OCI-LY1 (cell line): ENCODE data around the gene BMPR1B.

Experiments
- H2AFZ ChIP-seq: fragments of 200-600 bp; sonication (generic), shearing (Covaris generic); 2 replicates; pipeline ENCODE4 v1.6.0; 2014; ENCODE audit warnings: antibody characterized with exemption, mild to moderate bottlenecking, low read length
- H3F3A ChIP-seq: fragments of 200-600 bp; sonication (generic), shearing (Covaris generic); 2 replicates; pipeline ENCODE4 v1.6.0; 2014; ENCODE audit warnings: mild to moderate bottlenecking, antibody characterized with exemption, low read length, moderate library complexity; ENCODE audit not compliant: insufficient read depth
- H3K27ac ChIP-seq: fragments of 200-600 bp; sonication (generic); 2 replicates; pipeline ENCODE4 v1.5.1; 2014; ENCODE audit warnings: low read length, mixed run types, mild to moderate bottlenecking, low read depth; ENCODE audit not compliant: poor library complexity, severe bottlenecking
- H3K27me3 ChIP-seq: fragments of 200-600 bp; sonication (generic); 2 replicates; pipeline ENCODE4 v1.6.0; 2014; ENCODE audit warnings: antibody characterized with exemption, mild to moderate bottlenecking, low read length, moderate library complexity; ENCODE audit not compliant: insufficient read depth
- H3K36me3 ChIP-seq: fragments of 200-600 bp; sonication (generic); 2 replicates; pipeline ENCODE4 v1.6.1; 2014; ENCODE audit warnings: mild to moderate bottlenecking, antibody characterized with exemption, low read length, moderate library complexity, mixed read lengths; ENCODE audit not compliant: insufficient read depth
- H3K4me1 ChIP-seq: fragments of 200-600 bp; sonication (generic); 2 replicates; pipeline ENCODE4 v1.5.1; 2014; ENCODE audit warnings: mild to moderate bottlenecking, low read length, moderate library complexity; ENCODE audit not compliant: insufficient read depth, severe bottlenecking
- H3K4me2 ChIP-seq: fragments of 200-600 bp; sonication (generic), shearing (Covaris generic); 2 replicates; pipeline ENCODE4 v1.6.1; 2014; ENCODE audit warnings: low read length
- H3K4me3 ChIP-seq: fragments of 200-600 bp; sonication (generic); 2 replicates; pipeline ENCODE4 v1.5.1; 2014; ENCODE audit warnings: low read length, low read depth, mild to moderate bottlenecking, mixed read lengths; ENCODE audit not compliant: poor library complexity, severe bottlenecking
- H3K79me2 ChIP-seq: fragments of 200-600 bp; shearing (Covaris generic); 2 replicates; pipeline ENCODE4 v1.6.1; 2016; ENCODE audit warnings: mixed run types, low read length, mixed read lengths; ENCODE audit not compliant: insufficient read depth
- H3K9ac ChIP-seq: fragments of 200-600 bp; sonication (generic), shearing (Covaris generic); 2 replicates; pipeline ENCODE4 v1.6.1; 2014; ENCODE audit warnings: mild to moderate bottlenecking, low read length, mixed read lengths
- H3K9me2 ChIP-seq: fragments of 200-600 bp; sonication (generic), shearing (Covaris generic); 2 replicates; pipeline ENCODE4 v1.6.1; 2014; ENCODE audit warnings: low read depth, mild to moderate bottlenecking, low read length, mixed read lengths
- H3K9me3 ChIP-seq: fragments of 200-600 bp; shearing (Covaris generic); 2 replicates; pipeline ENCODE4 v1.6.1; 2014; ENCODE audit warnings: low read length, mixed read lengths
- H4K20me1 ChIP-seq: fragments of 200-600 bp; sonication (generic), shearing (Covaris generic); 2 replicates; pipeline ENCODE4 v1.6.0; 2016; ENCODE audit warnings: mild to moderate bottlenecking, low read length; ENCODE audit not compliant: insufficient read depth
- EZH2 ChIP-seq: fragments of 200-600 bp; sonication (generic), shearing (Covaris generic); IDR thresholded peaks from 2 replicates; pipeline ENCODE4 v1.8.0; 2017; ENCODE audit warnings: borderline replicate concordance, mixed run types, mild to moderate bottlenecking, antibody characterized with exemption, low read length, moderate library complexity, mixed read lengths
- TF ChIP-seq, protein P1 (sequence below): fragments of 200-600 bp; sonication (generic), shearing (Covaris generic); IDR thresholded peaks from 2 replicates; pipeline ENCODE4 v1.5.1; 2017; ENCODE audit warnings: mild to moderate bottlenecking, antibody characterized with exemption, low read length, moderate library complexity, mixed read lengths

BMPR1B gene

GRCh38 chr4:95188701-95189370, 431.1 kb downstream of the BMPR1B start:
- no peaks in the 10 kb centered on the region for H3K36me3 ChIP-seq
- TF ChIP-seq EZH2: no peak
- TF ChIP-seq, protein P1, sequence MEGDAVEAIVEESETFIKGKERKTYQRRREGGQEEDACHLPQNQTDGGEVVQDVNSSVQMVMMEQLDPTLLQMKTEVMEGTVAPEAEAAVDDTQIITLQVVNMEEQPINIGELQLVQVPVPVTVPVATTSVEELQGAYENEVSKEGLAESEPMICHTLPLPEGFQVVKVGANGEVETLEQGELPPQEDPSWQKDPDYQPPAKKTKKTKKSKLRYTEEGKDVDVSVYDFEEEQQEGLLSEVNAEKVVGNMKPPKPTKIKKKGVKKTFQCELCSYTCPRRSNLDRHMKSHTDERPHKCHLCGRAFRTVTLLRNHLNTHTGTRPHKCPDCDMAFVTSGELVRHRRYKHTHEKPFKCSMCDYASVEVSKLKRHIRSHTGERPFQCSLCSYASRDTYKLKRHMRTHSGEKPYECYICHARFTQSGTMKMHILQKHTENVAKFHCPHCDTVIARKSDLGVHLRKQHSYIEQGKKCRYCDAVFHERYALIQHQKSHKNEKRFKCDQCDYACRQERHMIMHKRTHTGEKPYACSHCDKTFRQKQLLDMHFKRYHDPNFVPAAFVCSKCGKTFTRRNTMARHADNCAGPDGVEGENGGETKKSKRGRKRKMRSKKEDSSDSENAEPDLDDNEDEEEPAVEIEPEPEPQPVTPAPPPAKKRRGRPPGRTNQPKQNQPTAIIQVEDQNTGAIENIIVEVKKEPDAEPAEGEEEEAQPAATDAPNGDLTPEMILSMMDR: no peak
- H3K4me2 ChIP-seq: no peak overlapping the region

DNA sequence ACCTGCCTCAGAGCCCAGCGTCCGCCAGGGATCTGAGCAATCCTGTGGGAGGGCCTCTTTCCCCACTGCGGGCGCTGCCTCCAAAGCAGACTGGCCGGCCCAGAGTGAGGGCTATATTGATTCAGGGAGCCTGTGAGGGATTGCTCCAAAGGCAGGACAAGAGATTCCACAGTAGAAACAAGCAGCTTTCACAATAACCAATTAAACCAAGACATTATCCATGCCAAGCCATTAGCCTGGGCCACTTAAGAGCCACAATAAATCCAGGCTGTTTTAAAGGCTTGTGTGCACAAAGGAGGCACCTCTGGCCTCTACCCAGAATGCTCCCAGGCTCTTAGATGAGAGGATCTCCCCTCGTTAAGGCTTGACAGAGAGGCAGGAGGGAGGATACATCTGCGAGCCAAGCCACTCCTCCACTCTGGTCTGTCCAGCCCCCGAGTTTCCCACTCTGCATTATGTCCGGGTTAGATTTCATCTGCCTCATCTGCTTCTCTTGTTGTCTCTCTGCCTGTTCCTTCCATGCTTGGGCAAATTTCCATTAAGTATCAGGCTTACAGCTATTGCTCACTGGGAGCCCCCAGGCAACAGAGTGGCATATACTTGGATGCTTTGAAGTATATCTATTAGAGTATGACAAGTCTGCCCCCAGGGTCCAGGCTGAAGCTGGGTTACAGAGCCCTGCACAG, 433.1 kb downstream of the BMPR1B start:
- H4K20me1 ChIP-seq: no peaks in the 10 kb centered on the region
- no peaks in the 10 kb centered on the region for H3K79me2 ChIP-seq
- H2AFZ ChIP-seq: no peak overlapping the region
- no peaks in the 10 kb centered on the region for H3K27me3 ChIP-seq
- no peaks in the 10 kb centered on the region for H3F3A ChIP-seq
- no peak overlapping the region for H3K9ac ChIP-seq
- no peak overlapping the region for H3K4me3 ChIP-seq
- H3K9me3 ChIP-seq: no peaks in the 10 kb centered on the region
- H3K36me3 ChIP-seq: no peaks in the 10 kb centered on the region
- no peaks in the 10 kb centered on the region for H3K9me2 ChIP-seq
- TF ChIP-seq, protein P1: no peak
- TF ChIP-seq EZH2: no peak
- no peak overlapping the region for H3K27ac ChIP-seq
- H3K4me1 ChIP-seq: no peaks in the 10 kb centered on the region
- H3K4me2 ChIP-seq: no peak overlapping the region

More at GRCh38 chr4:95188701-95189370, 431.1 kb downstream of the BMPR1B start:
- H3F3A ChIP-seq: no peaks in the 10 kb centered on the region
- H3K9ac ChIP-seq: no peak overlapping the region
- H3K4me1 ChIP-seq: no peaks in the 10 kb centered on the region
- no peak overlapping the region for H3K27ac ChIP-seq
- H3K79me2 ChIP-seq: no peaks in the 10 kb centered on the region
- no peaks in the 10 kb centered on the region for H3K9me2 ChIP-seq
- H3K27me3 ChIP-seq: no peaks in the 10 kb centered on the region
- H3K4me3 ChIP-seq: no peak overlapping the region
- H2AFZ ChIP-seq: no peak overlapping the region
- H3K9me3 ChIP-seq: no peaks in the 10 kb centered on the region
- no peaks in the 10 kb centered on the region for H4K20me1 ChIP-seq

GRCh38 chr4:95191537-95191936, 433.8 kb downstream of the BMPR1B start:
- no peaks in the 10 kb centered on the region for H4K20me1 ChIP-seq
- no peak overlapping the region for H3K9ac ChIP-seq
- TF ChIP-seq EZH2: no peak
- TF ChIP-seq, protein P1: no peak
- H3K9me3 ChIP-seq: no peaks in the 10 kb centered on the region
- H3K36me3 ChIP-seq: no peaks in the 10 kb centered on the region
- no peaks in the 10 kb centered on the region for H3K79me2 ChIP-seq
- no peaks in the 10 kb centered on the region for H3F3A ChIP-seq
- no peaks in the 10 kb centered on the region for H3K9me2 ChIP-seq
- H3K4me2 ChIP-seq: no peak overlapping the region
- H2AFZ ChIP-seq: no peak overlapping the region
- no peaks in the 10 kb centered on the region for H3K27me3 ChIP-seq
- H3K4me3 ChIP-seq: no peak overlapping the region
- no peaks in the 10 kb centered on the region for H3K4me1 ChIP-seq
- no peak overlapping the region for H3K27ac ChIP-seq
